HepG2 (cell line): ENCODE measurements around the gene ARMH1. TPM values are rescaled to one million over a fixed set of nuclear protein-coding genes. Genes with fewer than 3 reads are reported as not detected.

Experiments used
- BCL6 ChIP-seq: IDR thresholded peaks from 2 replicates; pipeline ENCODE4 v1.6.1; 2016; ENCODE audit warnings: missing genetic modification reagents, missing compliant biosample characterization
- BRCA1 ChIP-seq: sonication (generic); formaldehyde crosslinking; IDR thresholded peaks from 2 replicates; pipeline ENCODE4 v1.4.0; 2020; ENCODE audit warnings: missing genetic modification reagents
- CC2D1A ChIP-seq: sonication (generic); formaldehyde crosslinking; IDR thresholded peaks from 2 replicates; pipeline ENCODE4 v1.8.1; 2023; ENCODE audit warnings: mild to moderate bottlenecking, missing genetic modification reagents
- HOXA3 ChIP-seq: sonication (generic); formaldehyde crosslinking; IDR thresholded peaks from 2 replicates; pipeline ENCODE4 v1.5.0; 2020; ENCODE audit warnings: missing genetic modification reagents
- KAT8 ChIP-seq: IDR thresholded peaks from 2 replicates; pipeline ENCODE4 v1.6.1; 2016; ENCODE audit warnings: missing genetic modification reagents, missing compliant biosample characterization
- LCORL ChIP-seq, 2 experiments: fragments of 450-650 bp in 1 of 2; sonication (generic) in 1 of 2; formaldehyde crosslinking in 1 of 2; IDR thresholded peaks; 2 replicates each; pipeline versions ENCODE4 v1.5.0 to v1.6.1; 2017 to 2020; ENCODE audit warnings: antibody characterized with exemption in 1 of 2, missing genetic modification reagents in 1 of 2
- POLR2AphosphoS2 ChIP-seq: IDR thresholded peaks from 2 replicates; pipeline ENCODE4 v1.6.1; 2011; ENCODE audit warnings: low read depth, low read length, improper control_type of control experiment
- RBM22 ChIP-seq: fragments of 200-400 bp; formaldehyde crosslinking; optimal IDR thresholded peaks from 2 replicates; pipeline ENCODE3; 2017; ENCODE audit warnings: mild to moderate bottlenecking, low read length, moderate library complexity
- REPIN1 ChIP-seq: sonication (generic); formaldehyde crosslinking; IDR thresholded peaks from 2 replicates; pipeline ENCODE4 v1.8.0; 2022; ENCODE audit warnings: missing genetic modification reagents, low read depth, mild to moderate bottlenecking, borderline replicate concordance
- RFX1 ChIP-seq: fragments of 450-650 bp; IDR thresholded peaks from 2 replicates; pipeline ENCODE4 v1.6.1; 2017
- SIN3B ChIP-seq: fragments of 150-350 bp; IDR thresholded peaks from 2 replicates; pipeline ENCODE4 v1.6.1; 2014; ENCODE audit warnings: low read length
- SIX1 ChIP-seq: sonication (generic); formaldehyde crosslinking; IDR thresholded peaks from 2 replicates; pipeline ENCODE4 v1.4.0; 2020; ENCODE audit warnings: missing genetic modification reagents, borderline replicate concordance
- SOX5 ChIP-seq: IDR thresholded peaks from 2 replicates; pipeline ENCODE4 v1.6.1; 2016; ENCODE audit warnings: borderline replicate concordance
- TEAD2 ChIP-seq: sonication (generic); formaldehyde crosslinking; IDR thresholded peaks from 2 replicates; pipeline ENCODE4 v1.9.0; 2021; ENCODE audit warnings: missing genetic modification reagents
- TEAD3 ChIP-seq: optimal IDR thresholded peaks from 2 replicates; pipeline ENCODE3; 2016; ENCODE audit warnings: borderline replicate concordance
- TGIF2 ChIP-seq: IDR thresholded peaks from 2 replicates; pipeline ENCODE4 v1.6.1; 2016; ENCODE audit warnings: control low read depth, missing compliant biosample characterization
- ZBTB7A ChIP-seq: sonication (generic); formaldehyde crosslinking; IDR thresholded peaks from 2 replicates; pipeline ENCODE4 v1.8.0; 2022; ENCODE audit warnings: mild to moderate bottlenecking, missing genetic modification reagents
- ZNF3 ChIP-seq: IDR thresholded peaks from 2 replicates; pipeline ENCODE4 v1.7.0; 2017; ENCODE audit warnings: inconsistent platforms
- ZNF333 ChIP-seq: sonication (generic); formaldehyde crosslinking; IDR thresholded peaks from 2 replicates; pipeline ENCODE4 v1.4.0; 2020; ENCODE audit warnings: mild to moderate bottlenecking, missing genetic modification reagents, borderline replicate concordance
- ZNF510 ChIP-seq: sonication (generic); formaldehyde crosslinking; IDR thresholded peaks from 2 replicates; pipeline ENCODE4 v1.4.0; 2020; ENCODE audit warnings: low read depth, mild to moderate bottlenecking, missing genetic modification reagents
- ZNF564 ChIP-seq: sonication (generic); formaldehyde crosslinking; IDR thresholded peaks from 2 replicates; pipeline ENCODE4 v1.8.1; 2023; ENCODE audit warnings: mild to moderate bottlenecking, missing genetic modification reagents
- ZNF629 ChIP-seq: sonication (generic); formaldehyde crosslinking; conservative IDR thresholded peaks from 2 replicates; pipeline ENCODE4 v1.5.0; 2020; ENCODE audit warnings: missing genetic modification reagents
- ZNF652 ChIP-seq: IDR thresholded peaks from 2 replicates; pipeline ENCODE4 v1.6.1; 2016; ENCODE audit warnings: low read depth, borderline replicate concordance
- polyA plus RNA-seq, 8 experiments: library from polyadenylated mRNA; depleted of rRNA in 3 of 8; stranded (reverse) in 7 of 8; unstranded in 1 of 8; fragments of >200 nt; fragmentation: Illumina TruSeq in 4 of 8; extraction: Trizol in 4 of 8; gene quantifications; 2 replicates each; pipeline versions ENCODE4 v1.2.1 to v1.2.3, GENCODE V29; 2011 to 2016; ENCODE audit warnings: low read depth in 4 of 8, missing spikeins in 1 of 8, mixed read lengths in 1 of 8; ENCODE audit not compliant: insufficient read depth in 1 of 8
- total RNA-seq, 5 experiments: library from RNA; depleted of rRNA; stranded (reverse); fragments of >200 nt; fragmentation: Illumina TruSeq; extraction: Trizol; gene quantifications; 2 replicates each; pipeline ENCODE4 v1.2.3, GENCODE V29; 2016; ENCODE audit warnings: low read depth in 1 of 5
- TF ChIP-seq, protein P1 (sequence below): sonication (generic); formaldehyde crosslinking; conservative IDR thresholded peaks from 2 replicates; pipeline ENCODE4 v1.8.0; 2022; ENCODE audit warnings: low read depth, missing genetic modification reagents
- TF ChIP-seq, protein P2 (sequence below): sonication (generic); formaldehyde crosslinking; conservative IDR thresholded peaks from 2 replicates; pipeline ENCODE4 v1.5.0; 2020; ENCODE audit warnings: missing genetic modification reagents
- TF ChIP-seq, protein P3 (sequence below): sonication (generic); formaldehyde crosslinking; IDR thresholded peaks from 2 replicates; pipeline ENCODE4 v1.8.0; 2022; ENCODE audit warnings: mild to moderate bottlenecking, missing genetic modification reagents, moderate library complexity
- TF ChIP-seq, protein P4 (sequence below): sonication (generic); formaldehyde crosslinking; conservative IDR thresholded peaks from 2 replicates; pipeline ENCODE4 v1.4.0; 2020; ENCODE audit warnings: missing genetic modification reagents

The ARMH1 gene
- total and polyA plus RNA-seq, 2 of the 13 experiments (the other 11 are each of a cell fraction or from before 2014, with no cell fraction given) = 0.69 TPM; not detected in 1

DNA sequence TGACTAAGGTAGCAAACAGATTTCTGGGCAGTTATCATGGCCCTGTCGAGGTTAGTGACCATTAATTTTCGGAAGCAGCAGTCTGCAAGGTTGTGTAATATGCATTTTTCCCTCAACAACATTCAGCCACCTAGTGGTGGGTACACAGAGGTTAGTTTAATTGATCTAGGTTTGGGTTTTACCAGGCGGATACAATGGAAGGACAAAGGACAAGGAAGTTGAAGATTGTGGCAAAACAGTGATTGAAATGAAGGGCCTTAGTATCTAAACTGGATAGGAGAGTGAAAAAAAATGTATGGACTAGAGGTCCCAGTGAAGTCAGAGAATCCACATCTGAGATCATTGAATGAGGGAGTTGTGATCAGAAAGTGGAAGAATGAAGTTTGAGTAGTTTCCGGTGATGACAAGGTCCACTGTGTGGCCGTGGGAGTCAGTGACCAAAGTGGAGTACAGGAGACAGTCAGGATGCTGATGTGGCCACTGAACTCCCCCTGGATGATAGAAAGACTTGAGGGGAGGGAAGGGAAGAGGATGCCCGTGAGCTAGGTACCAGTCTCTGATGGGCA, 2.8 kb downstream of the ARMH1 start (continued):
- TF ChIP-seq POLR2AphosphoS2 (no peak), ZNF333 (CRISPR knock-in tag) (no peak), SIX1 (CRISPR knock-in tag) (no peak), ZNF629 (CRISPR knock-in tag) (no peak), SOX5 (CRISPR knock-in tag) (peak; percentile 39; the same call in 1 of the 2 replicates), CC2D1A (CRISPR knock-in tag) (no peak), SIN3B (no peak), TEAD3 (peak; percentile 87), BRCA1 (CRISPR knock-in tag) (no peak), ZNF652 (CRISPR knock-in tag) (no peak), ZNF3 (CRISPR knock-in tag) (no peak), HOXA3 (no peak; the same call in 1 of the 2 replicates), RBM22 (no peak), TEAD2 (CRISPR knock-in tag) (no peak), ZNF510 (CRISPR knock-in tag) (no peak), RFX1 (no peak), KAT8 (CRISPR knock-in tag) (peak; percentile 65; the same call in 1 of the 2 replicates), REPIN1 (CRISPR knock-in tag) (no peak), TGIF2 (CRISPR knock-in tag) (no peak), ZNF564 (CRISPR knock-in tag) (no peak), LCORL (IDR thresholded peaks at IDR 0.05) (peak; percentile 53; the same call in 1 of the 2 replicates), LCORL (CRISPR knock-in tag; IDR thresholded peaks at IDR 0.05) (peak; percentile 60; the same call in 1 of the 2 replicates), BCL6 (CRISPR knock-in tag) (peak; percentile 55), ZBTB7A (CRISPR knock-in tag) (no peak)
- TF ChIP-seq, protein P1, sequence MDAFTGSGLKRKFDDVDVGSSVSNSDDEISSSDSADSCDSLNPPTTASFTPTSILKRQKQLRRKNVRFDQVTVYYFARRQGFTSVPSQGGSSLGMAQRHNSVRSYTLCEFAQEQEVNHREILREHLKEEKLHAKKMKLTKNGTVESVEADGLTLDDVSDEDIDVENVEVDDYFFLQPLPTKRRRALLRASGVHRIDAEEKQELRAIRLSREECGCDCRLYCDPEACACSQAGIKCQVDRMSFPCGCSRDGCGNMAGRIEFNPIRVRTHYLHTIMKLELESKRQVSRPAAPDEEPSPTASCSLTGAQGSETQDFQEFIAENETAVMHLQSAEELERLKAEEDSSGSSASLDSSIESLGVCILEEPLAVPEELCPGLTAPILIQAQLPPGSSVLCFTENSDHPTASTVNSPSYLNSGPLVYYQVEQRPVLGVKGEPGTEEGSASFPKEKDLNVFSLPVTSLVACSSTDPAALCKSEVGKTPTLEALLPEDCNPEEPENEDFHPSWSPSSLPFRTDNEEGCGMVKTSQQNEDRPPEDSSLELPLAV (CRISPR knock-in tag) = no peak
- TF ChIP-seq, protein P2, sequence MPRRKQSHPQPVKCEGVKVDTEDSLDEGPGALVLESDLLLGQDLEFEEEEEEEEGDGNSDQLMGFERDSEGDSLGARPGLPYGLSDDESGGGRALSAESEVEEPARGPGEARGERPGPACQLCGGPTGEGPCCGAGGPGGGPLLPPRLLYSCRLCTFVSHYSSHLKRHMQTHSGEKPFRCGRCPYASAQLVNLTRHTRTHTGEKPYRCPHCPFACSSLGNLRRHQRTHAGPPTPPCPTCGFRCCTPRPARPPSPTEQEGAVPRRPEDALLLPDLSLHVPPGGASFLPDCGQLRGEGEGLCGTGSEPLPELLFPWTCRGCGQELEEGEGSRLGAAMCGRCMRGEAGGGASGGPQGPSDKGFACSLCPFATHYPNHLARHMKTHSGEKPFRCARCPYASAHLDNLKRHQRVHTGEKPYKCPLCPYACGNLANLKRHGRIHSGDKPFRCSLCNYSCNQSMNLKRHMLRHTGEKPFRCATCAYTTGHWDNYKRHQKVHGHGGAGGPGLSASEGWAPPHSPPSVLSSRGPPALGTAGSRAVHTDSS (CRISPR knock-in tag) = no peak
- TF ChIP-seq, protein P3, sequence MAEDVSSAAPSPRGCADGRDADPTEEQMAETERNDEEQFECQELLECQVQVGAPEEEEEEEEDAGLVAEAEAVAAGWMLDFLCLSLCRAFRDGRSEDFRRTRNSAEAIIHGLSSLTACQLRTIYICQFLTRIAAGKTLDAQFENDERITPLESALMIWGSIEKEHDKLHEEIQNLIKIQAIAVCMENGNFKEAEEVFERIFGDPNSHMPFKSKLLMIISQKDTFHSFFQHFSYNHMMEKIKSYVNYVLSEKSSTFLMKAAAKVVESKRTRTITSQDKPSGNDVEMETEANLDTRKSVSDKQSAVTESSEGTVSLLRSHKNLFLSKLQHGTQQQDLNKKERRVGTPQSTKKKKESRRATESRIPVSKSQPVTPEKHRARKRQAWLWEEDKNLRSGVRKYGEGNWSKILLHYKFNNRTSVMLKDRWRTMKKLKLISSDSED (CRISPR knock-in tag) = no peak
- TF ChIP-seq, protein P4, sequence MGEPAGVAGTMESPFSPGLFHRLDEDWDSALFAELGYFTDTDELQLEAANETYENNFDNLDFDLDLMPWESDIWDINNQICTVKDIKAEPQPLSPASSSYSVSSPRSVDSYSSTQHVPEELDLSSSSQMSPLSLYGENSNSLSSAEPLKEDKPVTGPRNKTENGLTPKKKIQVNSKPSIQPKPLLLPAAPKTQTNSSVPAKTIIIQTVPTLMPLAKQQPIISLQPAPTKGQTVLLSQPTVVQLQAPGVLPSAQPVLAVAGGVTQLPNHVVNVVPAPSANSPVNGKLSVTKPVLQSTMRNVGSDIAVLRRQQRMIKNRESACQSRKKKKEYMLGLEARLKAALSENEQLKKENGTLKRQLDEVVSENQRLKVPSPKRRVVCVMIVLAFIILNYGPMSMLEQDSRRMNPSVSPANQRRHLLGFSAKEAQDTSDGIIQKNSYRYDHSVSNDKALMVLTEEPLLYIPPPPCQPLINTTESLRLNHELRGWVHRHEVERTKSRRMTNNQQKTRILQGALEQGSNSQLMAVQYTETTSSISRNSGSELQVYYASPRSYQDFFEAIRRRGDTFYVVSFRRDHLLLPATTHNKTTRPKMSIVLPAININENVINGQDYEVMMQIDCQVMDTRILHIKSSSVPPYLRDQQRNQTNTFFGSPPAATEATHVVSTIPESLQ = no peak
